HEK293 (cell line): ENCODE data around the gene ABRACL.

Source experiments
- CTCF ChIA-PET: fragments of 350-600 bp; formaldehyde crosslinking; extraction: SDS; loops from one replicate; lab custom pipeline; 2021; ENCODE audit warnings: antibody characterized with exemption; lab: Yijun Ruan, JAX
- POLR2A ChIA-PET: fragments of 300-600 bp; formaldehyde crosslinking; extraction: SDS; loops from one replicate; lab custom pipeline; 2020; ENCODE audit warnings: antibody characterized with exemption, inconsistent platforms; lab: Yijun Ruan, JAX
- H3K27ac ChIP-seq: fragments of 200-500 bp; sonication (Bioruptor generic); 2 replicates; pipeline ENCODE4 v1.5.1; 2014; ENCODE audit warnings: low read depth, low read length, control low read depth, inconsistent platforms; ENCODE audit errors: extremely low read depth
- H3K36me3 ChIP-seq, 2 experiments: fragments of 200-500 bp in 1 of 2; sonication (Bioruptor generic) in 1 of 2; 1 replicate in 1 of 2; 2 replicates in 1 of 2; pipeline ENCODE4 v1.5.1; 2014 to 2017; ENCODE audit warnings: inconsistent platforms in 2 of 2, low read length in 2 of 2; ENCODE audit not compliant: control insufficient read depth in 2 of 2, insufficient read depth in 1 of 2
- H3K4me1 ChIP-seq: fragments of 200-500 bp; sonication (Bioruptor generic); 2 replicates; pipeline ENCODE4 v1.5.1; 2014; ENCODE audit warnings: mild to moderate bottlenecking, low read length, inconsistent platforms; ENCODE audit not compliant: control insufficient read depth, insufficient read depth
- H3K4me3 ChIP-seq: 2 replicates; pipeline ENCODE4 v1.5.1; 2011; ENCODE audit warnings: low read depth, mild to moderate bottlenecking, control low read depth, low read length, moderate library complexity
- H3K9me3 ChIP-seq: fragments of 200-500 bp; sonication (Bioruptor generic); 2 replicates; pipeline ENCODE4 v1.5.1; 2014; ENCODE audit warnings: low read depth, low read length, inconsistent platforms; ENCODE audit not compliant: control insufficient read depth, insufficient read depth
- BCL11B ChIP-seq: fragments of 450-650 bp; formaldehyde crosslinking; IDR thresholded peaks from 2 replicates; pipeline ENCODE4 v1.5.1; 2016; ENCODE audit warnings: low read depth, missing biosample characterization, missing genetic modification characterization
- KLF8 ChIP-seq: fragments of 450-650 bp; formaldehyde crosslinking; IDR thresholded peaks from 2 replicates; pipeline ENCODE4 v1.5.1; 2016; ENCODE audit warnings: missing biosample characterization, missing genetic modification characterization
- MZF1 ChIP-seq: fragments of 450-650 bp; formaldehyde crosslinking; IDR thresholded peaks from 2 replicates; pipeline ENCODE4 v1.5.1; 2017; ENCODE audit warnings: missing biosample characterization, missing genetic modification characterization, borderline replicate concordance
- PRDM1 ChIP-seq: fragments of 450-650 bp; formaldehyde crosslinking; IDR thresholded peaks from 2 replicates; pipeline ENCODE4; 2016; ENCODE audit warnings: missing biosample characterization, missing genetic modification characterization
- SETDB1 ChIP-seq: IDR thresholded peaks from one replicate; pipeline ENCODE4 v1.6.1; 2017; ENCODE audit warnings: mild to moderate bottlenecking, low read length, moderate library complexity, mixed read lengths; ENCODE audit not compliant: insufficient read length
- SP7 ChIP-seq: fragments of 450-650 bp; formaldehyde crosslinking; IDR thresholded peaks from 2 replicates; pipeline ENCODE4 v1.5.1; 2016; ENCODE audit warnings: missing biosample characterization, missing genetic modification characterization
- WT1 ChIP-seq: fragments of 450-650 bp; formaldehyde crosslinking; IDR thresholded peaks from 2 replicates; pipeline ENCODE4 v1.5.1; 2016; ENCODE audit warnings: missing biosample characterization, missing genetic modification characterization
- ZBTB1 ChIP-seq: fragments of 450-650 bp; formaldehyde crosslinking; IDR thresholded peaks from 2 replicates; pipeline ENCODE4 v1.5.1; 2016; ENCODE audit warnings: missing biosample characterization, missing genetic modification characterization
- ZBTB17 ChIP-seq: fragments of 450-650 bp; formaldehyde crosslinking; IDR thresholded peaks from 2 replicates; pipeline ENCODE4 v1.5.1; 2016; ENCODE audit warnings: missing biosample characterization, missing genetic modification characterization
- ZNF24 ChIP-seq: fragments of 450-650 bp; formaldehyde crosslinking; IDR thresholded peaks from 2 replicates; pipeline ENCODE4 v1.5.1; 2016; ENCODE audit warnings: missing biosample characterization, missing genetic modification characterization
- ZNF274 ChIP-seq, 2 experiments: fragments of 200-500 bp in 1 of 2; fragments of 450-650 bp in 1 of 2; sonication (Bioruptor generic) in 1 of 2; formaldehyde crosslinking in 1 of 2; IDR thresholded peaks; 2 replicates each; pipeline versions ENCODE4 v1.5.1 to v1.6.1; 2014 to 2016; ENCODE audit warnings: borderline replicate concordance in 1 of 2, inconsistent platforms in 1 of 2, low read length in 1 of 2, missing biosample characterization in 1 of 2, missing genetic modification characterization in 1 of 2
- ZNF335 ChIP-seq: fragments of 450-650 bp; formaldehyde crosslinking; conservative IDR thresholded peaks from 2 replicates; pipeline ENCODE4 v1.5.1; 2016; ENCODE audit warnings: missing biosample characterization, missing genetic modification characterization
- ZNF366 ChIP-seq: fragments of 450-650 bp; formaldehyde crosslinking; conservative IDR thresholded peaks from 2 replicates; pipeline ENCODE4 v1.5.1; 2016; ENCODE audit warnings: missing biosample characterization, missing genetic modification characterization
- ZNF518A ChIP-seq: fragments of 450-650 bp; formaldehyde crosslinking; conservative IDR thresholded peaks from 2 replicates; pipeline ENCODE4 v1.5.1; 2016; ENCODE audit warnings: low read depth, missing biosample characterization, missing genetic modification characterization
- ZNF558 ChIP-seq: fragments of 450-650 bp; formaldehyde crosslinking; IDR thresholded peaks from 2 replicates; pipeline ENCODE4 v1.5.1; 2016; ENCODE audit warnings: missing biosample characterization, missing genetic modification characterization
- ZNF623 ChIP-seq: fragments of 450-650 bp; formaldehyde crosslinking; IDR thresholded peaks from 2 replicates; pipeline ENCODE4 v1.5.1; 2016; ENCODE audit warnings: missing biosample characterization, missing genetic modification characterization
- ZNF645 ChIP-seq: fragments of 450-650 bp; formaldehyde crosslinking; IDR thresholded peaks from 2 replicates; pipeline ENCODE4; 2016; ENCODE audit warnings: missing biosample characterization, missing genetic modification characterization
- ZNF654 ChIP-seq: fragments of 450-650 bp; formaldehyde crosslinking; IDR thresholded peaks from 2 replicates; pipeline ENCODE4 v1.5.1; 2016; ENCODE audit warnings: low read depth, missing biosample characterization, missing genetic modification characterization
- ZNF670 ChIP-seq: fragments of 450-650 bp; formaldehyde crosslinking; IDR thresholded peaks from 2 replicates; pipeline ENCODE4 v1.5.1; 2016; ENCODE audit warnings: missing biosample characterization, missing genetic modification characterization, low read depth
- ZSCAN18 ChIP-seq: fragments of 450-650 bp; formaldehyde crosslinking; IDR thresholded peaks from 2 replicates; pipeline ENCODE4 v1.5.1; 2016; ENCODE audit warnings: missing biosample characterization, missing genetic modification characterization
- TF ChIP-seq, protein P1 (sequence below): fragments of 450-650 bp; formaldehyde crosslinking; IDR thresholded peaks from 2 replicates; pipeline ENCODE4 v1.5.1; 2016; ENCODE audit warnings: missing biosample characterization, missing genetic modification characterization

ABRACL gene

GRCh38 chr6:138988469-138988834, 40.1 kb upstream of the ABRACL start:
- POLR2A ChIA-PET: interaction anchor here (0.7 to 1.6 kb wide), 3 partner anchors 15 to 173 kb away, joined by 3 to 4 read pairs (median 3); no protein-coding TSS in a partner anchor
- CTCF ChIA-PET: interaction anchor here (0.6 to 3.6 kb wide), 26 partner anchors 8 to 1399 kb away, joined by 3 to 26 read pairs (median 4); no protein-coding TSS in a partner anchor
- TF ChIP-seq MZF1 (tag by site-specific recombination): no peak
- TF ChIP-seq ZNF518A (tag by site-specific recombination): peak; percentile 27; the same call in 1 of the 2 replicates
- no peak for TF ChIP-seq KLF8 (tag by site-specific recombination)
- TF ChIP-seq ZNF274 (IDR thresholded peaks at IDR 0.05; ENCODE audit: low read length): no peak
- TF ChIP-seq ZNF274 (tag by site-specific recombination; IDR thresholded peaks at IDR 0.05; ENCODE audit: borderline replicate concordance): no peak
- TF ChIP-seq ZBTB1 (tag by site-specific recombination): no peak
- TF ChIP-seq BCL11B (tag by site-specific recombination): no peak
- no peak for TF ChIP-seq WT1 (tag by site-specific recombination)
- TF ChIP-seq SETDB1: peak; percentile 48
- peak; percentile 39 for TF ChIP-seq ZNF654
- no peak for TF ChIP-seq ZSCAN18 (tag by site-specific recombination)
- TF ChIP-seq ZNF335 (tag by site-specific recombination): peak; percentile 72
- peak; percentile 71; the same call in 1 of the 2 replicates for TF ChIP-seq ZBTB17 (tag by site-specific recombination)
- TF ChIP-seq ZNF670 (tag by site-specific recombination): no peak
- no peak for TF ChIP-seq SP7
- TF ChIP-seq ZNF24 (tag by site-specific recombination): no peak
- peak; percentile 38; the same call in 1 of the 2 replicates for TF ChIP-seq ZNF366 (tag by site-specific recombination)
- TF ChIP-seq ZNF558 (tag by site-specific recombination): peak; percentile 10; the same call in 1 of the 2 replicates
- Histone ChIP-seq H3K9me3 (no peaks in the 10 kb centered on the region), H3K27ac (no peak overlapping the region; the same call in 1 of the 2 replicates), H3K36me3 (no peaks in the 10 kb centered on the region), H3K4me1 (peaks cover 20% of the 10 kb centered on the region), H3K4me3 (peak overlapping the region; percentile 94)

DNA sequence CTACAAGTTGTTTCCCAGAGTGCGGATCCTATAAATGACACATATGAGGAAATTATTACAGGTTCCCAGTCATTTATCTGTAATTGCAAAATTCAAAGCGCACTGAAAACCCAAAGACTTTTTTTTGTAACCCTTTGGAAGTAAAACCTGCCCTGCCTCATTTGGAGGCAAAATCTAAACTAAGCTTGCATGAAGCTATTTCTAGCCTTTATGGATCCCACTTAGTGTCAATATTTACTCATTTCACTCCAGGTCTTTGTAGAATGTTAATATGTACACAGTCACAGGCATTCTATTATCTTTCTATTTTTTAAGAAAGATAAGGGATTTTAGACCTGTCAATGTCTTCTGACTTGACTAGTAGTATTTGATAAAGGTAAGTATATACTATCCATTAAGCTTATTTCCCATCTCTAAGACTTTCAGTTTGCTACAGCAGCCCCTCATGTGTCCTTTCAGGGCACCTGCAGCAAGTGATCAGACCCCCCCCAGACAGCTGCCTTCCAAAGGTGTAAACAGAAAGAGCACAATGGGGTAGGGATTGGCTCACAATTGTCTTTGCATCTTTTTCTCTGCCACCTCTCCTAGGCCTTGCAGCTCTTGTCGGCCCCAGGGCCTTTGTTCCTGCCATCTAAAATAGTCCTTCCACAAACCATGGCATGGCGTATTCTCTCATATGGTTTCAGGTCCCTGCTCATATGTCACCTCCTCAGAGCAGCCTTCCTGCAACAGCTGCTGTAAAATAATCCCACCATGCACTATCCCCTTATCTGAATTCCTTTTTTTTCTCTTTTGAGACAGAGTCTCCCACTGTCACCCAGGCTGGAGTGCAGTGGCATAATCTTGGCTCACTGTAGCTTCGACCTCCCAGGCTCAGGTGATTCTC, 39.2 kb upstream of the ABRACL start:
- H3K4me3 ChIP-seq: no peak overlapping the region
- H3K4me1 ChIP-seq: peaks cover 14% of the 10 kb centered on the region
- no peaks in the 10 kb centered on the region for H3K36me3 ChIP-seq
- CTCF ChIA-PET: interaction anchor here (0.6 to 3.6 kb wide), 26 partner anchors 8 to 1400 kb away, joined by 3 to 26 read pairs (median 3); no protein-coding TSS in a partner anchor
- POLR2A ChIA-PET: interaction anchor here (0.6 to 1.6 kb wide), 2 partner anchors 10 to 173 kb away, joined by 3 to 7 read pairs; no protein-coding TSS in a partner anchor
- no peak overlapping the region for H3K27ac ChIP-seq
- no peaks in the 10 kb centered on the region for H3K9me3 ChIP-seq
- TF ChIP-seq PRDM1 (tag by site-specific recombination) (no peak), ZNF623 (peak; percentile 77), ZNF558 (tag by site-specific recombination) (no peak), ZNF645 (tag by site-specific recombination) (no peak)
- TF ChIP-seq, protein P1, sequence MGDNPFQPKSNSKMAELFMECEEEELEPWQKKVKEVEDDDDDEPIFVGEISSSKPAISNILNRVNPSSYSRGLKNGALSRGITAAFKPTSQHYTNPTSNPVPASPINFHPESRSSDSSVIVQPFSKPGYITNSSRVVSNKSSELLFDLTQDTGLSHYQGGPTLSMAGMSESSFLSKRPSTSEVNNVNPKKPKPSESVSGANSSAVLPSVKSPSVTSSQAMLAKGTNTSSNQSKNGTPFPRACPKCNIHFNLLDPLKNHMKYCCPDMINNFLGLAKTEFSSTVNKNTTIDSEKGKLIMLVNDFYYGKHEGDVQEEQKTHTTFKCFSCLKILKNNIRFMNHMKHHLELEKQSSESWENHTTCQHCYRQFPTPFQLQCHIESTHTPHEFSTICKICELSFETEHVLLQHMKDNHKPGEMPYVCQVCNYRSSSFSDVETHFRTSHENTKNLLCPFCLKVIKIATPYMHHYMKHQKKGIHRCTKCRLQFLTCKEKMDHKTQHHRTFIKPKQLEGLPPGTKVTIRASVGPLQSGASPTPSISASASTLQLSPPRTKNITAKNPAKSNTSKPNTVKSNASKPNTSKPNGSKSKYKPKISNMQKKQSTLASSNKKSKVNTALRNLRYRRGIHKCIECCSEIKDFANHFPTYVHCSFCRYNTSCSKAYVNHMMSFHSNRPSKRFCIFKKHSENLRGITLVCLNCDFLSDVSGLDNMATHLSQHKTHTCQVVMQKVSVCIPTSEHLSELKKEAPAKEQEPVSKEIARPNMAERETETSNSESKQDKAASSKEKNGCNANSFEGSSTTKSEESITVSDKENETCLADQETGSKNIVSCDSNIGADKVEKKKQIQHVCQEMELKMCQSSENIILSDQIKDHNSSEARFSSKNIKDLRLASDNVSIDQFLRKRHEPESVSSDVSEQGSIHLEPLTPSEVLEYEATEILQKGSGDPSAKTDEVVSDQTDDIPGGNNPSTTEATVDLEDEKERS (tag by site-specific recombination): no peak
- TF ChIP-seq, all 188 proteins: peak for 1
